ENCODE results near the gene LENG1. TPM values are rescaled to one million over a fixed set of nuclear protein-coding genes. Genes with fewer than 3 reads are reported as not detected.
"Not testable (repeated sequence)": the region's sequence is repeated elsewhere in the genome, so short reads cannot be mapped to it uniquely, and the experiment has no call there.

LENG1 gene
- total RNA-seq, 1 donor from 2014 or later: 7.1 TPM

GRCh38 chr19:54173951-54174834 lies 14.7 kb upstream of the LENG1 start:
- H3K4me1 Mint-ChIP-seq (ENCODE audit: unreplicated experiment): peaks cover 12% of the 10 kb centered on the region
- no peak for TF ChIP-seq CTCF (IDR thresholded peaks at IDR 0.05)
- H3K4me3 Mint-ChIP-seq (ENCODE audit: unreplicated experiment): no peak overlapping the region
- no peaks in the 10 kb centered on the region for H3K9me3 Mint-ChIP-seq (ENCODE audit: unreplicated experiment)
- H3K36me3 Mint-ChIP-seq (ENCODE audit: unreplicated experiment): no peaks in the 10 kb centered on the region
- DNase-seq (ENCODE audit: extremely low spot score, unreplicated experiment): no peak
- no peaks in the 10 kb centered on the region for H3K27me3 Mint-ChIP-seq (ENCODE audit: unreplicated experiment)
- no peak overlapping the region for H3K27ac Mint-ChIP-seq (ENCODE audit: unreplicated experiment)

- no peak for TF ChIP-seq CTCF (IDR thresholded peaks at IDR 0.05)
- no peaks in the 10 kb centered on the region for H3K9me3 Mint-ChIP-seq (ENCODE audit: unreplicated experiment)
- DNase-seq (ENCODE audit: extremely low spot score, unreplicated experiment): no peak
- no peak overlapping the region for H3K27ac Mint-ChIP-seq (ENCODE audit: unreplicated experiment)
- no peaks in the 10 kb centered on the region for H3K36me3 Mint-ChIP-seq (ENCODE audit: unreplicated experiment)
- no peak overlapping the region for H3K4me3 Mint-ChIP-seq (ENCODE audit: unreplicated experiment)
- peaks cover 13% of the 10 kb centered on the region for H3K4me1 Mint-ChIP-seq (ENCODE audit: unreplicated experiment)
- no peaks in the 10 kb centered on the region for H3K27me3 Mint-ChIP-seq (ENCODE audit: unreplicated experiment)
Measured at GRCh38 chr19:54173359-54173699, 13.8 kb upstream of the LENG1 start.

GRCh38 chr19:54172471-54173358 lies 13.2 kb upstream of the LENG1 start, which contains the start of gene TMC4:
Gene TMC4 (minus strand): TSS chr19:54173160. CDS start chr19:54173117, 43 bp downstream.
- peak within 1 kb of the TSS; percentile 80 for H3K27ac Mint-ChIP-seq (ENCODE audit: unreplicated experiment)
- TF ChIP-seq CTCF (IDR thresholded peaks at IDR 0.05): no peak
- H3K27me3 Mint-ChIP-seq (ENCODE audit: unreplicated experiment): no peaks in the 10 kb centered on the region
- H3K36me3 Mint-ChIP-seq (ENCODE audit: unreplicated experiment): no peaks in the 10 kb centered on the region
- no peaks in the 10 kb centered on the region for H3K9me3 Mint-ChIP-seq (ENCODE audit: unreplicated experiment)
- H3K4me1 Mint-ChIP-seq (ENCODE audit: unreplicated experiment): peaks cover 14% of the 10 kb centered on the region
- no peak for DNase-seq (ENCODE audit: extremely low spot score, unreplicated experiment)
- peak within 1 kb of the TSS; percentile 5 for H3K4me3 Mint-ChIP-seq (ENCODE audit: unreplicated experiment)

GRCh38 chr19:54171736-54172431 lies 12.4 kb upstream of the LENG1 start:
- not testable (repeated sequence) for DNase-seq (ENCODE audit: extremely low spot score, unreplicated experiment); H3K4me3 Mint-ChIP-seq (ENCODE audit: unreplicated experiment); H3K27ac Mint-ChIP-seq (ENCODE audit: unreplicated experiment); H3K27me3 Mint-ChIP-seq (ENCODE audit: unreplicated experiment); H3K36me3 Mint-ChIP-seq (ENCODE audit: unreplicated experiment); H3K9me3 Mint-ChIP-seq (ENCODE audit: unreplicated experiment)
- H3K4me1 Mint-ChIP-seq (ENCODE audit: unreplicated experiment): peaks cover 14% of the 10 kb centered on the region

- H3K4me1 Mint-ChIP-seq (ENCODE audit: unreplicated experiment): peaks cover 16% of the 10 kb centered on the region
- no peak for TF ChIP-seq CTCF (IDR thresholded peaks at IDR 0.05)
Measured at GRCh38 chr19:54169149-54169740, 9.7 kb upstream of the LENG1 start.

More at GRCh38 chr19:54169149-54169740, 9.7 kb upstream of the LENG1 start:
- no peaks in the 10 kb centered on the region for H3K27me3 Mint-ChIP-seq (ENCODE audit: unreplicated experiment)
- no peak overlapping the region for H3K27ac Mint-ChIP-seq (ENCODE audit: unreplicated experiment)
- no peaks in the 10 kb centered on the region for H3K9me3 Mint-ChIP-seq (ENCODE audit: unreplicated experiment)
- no peaks in the 10 kb centered on the region for H3K36me3 Mint-ChIP-seq (ENCODE audit: unreplicated experiment)
- no peak for DNase-seq (ENCODE audit: extremely low spot score, unreplicated experiment)
- H3K4me3 Mint-ChIP-seq (ENCODE audit: unreplicated experiment): no peak overlapping the region
